NCI-H2029 (cell line): ENCODE results near the gene RRAGD.

Source experiments
- DNase-seq: peaks from one replicate; lab custom pipeline; 2025; lab: John Stamatoyannopoulos, UW

Gene RRAGD

DNA sequence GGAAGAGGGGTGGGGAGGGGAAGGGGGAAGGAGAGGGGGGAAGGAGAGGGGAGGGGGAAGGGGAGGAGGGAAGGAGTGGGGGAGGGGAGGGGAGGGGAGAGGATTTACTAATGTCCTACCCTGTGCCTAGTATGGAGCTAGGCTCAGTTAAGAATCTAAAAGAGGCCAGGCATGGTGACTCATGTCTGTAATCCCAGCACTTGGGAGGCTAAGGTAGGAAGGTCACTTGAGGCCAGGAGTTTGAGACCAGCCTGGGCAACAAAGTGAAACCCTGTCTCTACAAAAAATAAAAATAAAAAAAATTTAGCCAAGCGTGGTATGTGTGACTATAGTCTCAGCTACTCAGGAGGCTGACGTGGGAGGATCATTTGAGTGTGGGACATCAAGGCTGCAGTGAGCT is 72.5 kb downstream of the RRAGD start:
- no peak for DNase-seq

DNA sequence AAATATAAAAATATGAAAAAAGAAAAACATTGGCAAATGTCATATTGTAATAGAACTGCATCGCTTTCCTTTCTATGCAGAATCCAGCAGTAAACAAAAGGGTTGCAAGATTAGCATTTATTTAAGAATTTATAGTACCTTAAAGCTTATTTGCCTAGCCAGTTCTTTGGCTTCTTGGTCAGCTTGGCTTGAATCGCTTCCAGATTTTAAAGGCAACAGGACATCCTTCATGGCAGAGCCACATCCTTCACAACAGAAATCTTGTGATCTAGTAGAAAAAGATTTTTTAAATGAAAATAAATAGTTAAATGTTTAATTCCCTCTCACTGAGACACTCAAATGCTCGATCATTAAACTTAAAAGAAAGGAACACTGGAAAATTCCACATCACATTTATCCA is 76.9 kb downstream of the RRAGD start:
- no peak for DNase-seq

DNA sequence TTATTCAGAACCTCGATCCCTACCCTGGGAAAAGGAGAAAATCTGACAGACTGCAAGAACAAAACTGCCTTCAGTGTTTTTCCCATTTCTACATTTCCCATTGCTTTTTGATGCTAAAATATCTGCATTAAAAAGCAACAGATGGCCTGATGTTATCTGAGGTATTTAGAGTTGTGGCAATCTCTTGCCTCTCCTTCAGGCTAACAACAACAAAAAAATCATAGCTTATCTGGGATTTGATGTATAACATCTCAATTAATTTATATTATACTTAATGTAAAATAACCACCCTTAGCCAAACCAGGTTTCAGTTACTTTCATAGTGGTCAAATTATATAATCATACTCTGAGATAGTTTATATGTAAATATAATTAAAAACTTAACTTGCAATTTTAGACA is 81.2 kb downstream of the RRAGD start:
- no peak for DNase-seq

DNA sequence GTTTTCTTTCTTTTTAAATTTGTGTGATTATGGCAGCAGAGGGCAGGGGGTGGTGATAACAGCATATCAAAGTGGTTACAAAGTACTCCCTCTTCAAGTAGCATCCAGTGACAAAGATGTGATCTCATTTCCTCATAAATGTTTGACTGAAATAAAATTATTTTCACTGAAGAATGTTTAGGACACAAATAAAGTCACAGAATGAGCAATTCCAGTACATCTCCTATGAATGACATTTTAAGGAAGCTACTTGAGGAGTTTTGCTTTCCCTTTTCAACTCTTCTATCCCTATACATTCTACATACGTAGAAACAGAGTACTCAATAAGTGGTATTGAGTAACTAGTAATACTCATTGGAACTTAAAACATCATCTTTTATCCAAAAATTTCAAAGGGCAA is 83.1 kb downstream of the RRAGD start:
- no peak for DNase-seq

DNA sequence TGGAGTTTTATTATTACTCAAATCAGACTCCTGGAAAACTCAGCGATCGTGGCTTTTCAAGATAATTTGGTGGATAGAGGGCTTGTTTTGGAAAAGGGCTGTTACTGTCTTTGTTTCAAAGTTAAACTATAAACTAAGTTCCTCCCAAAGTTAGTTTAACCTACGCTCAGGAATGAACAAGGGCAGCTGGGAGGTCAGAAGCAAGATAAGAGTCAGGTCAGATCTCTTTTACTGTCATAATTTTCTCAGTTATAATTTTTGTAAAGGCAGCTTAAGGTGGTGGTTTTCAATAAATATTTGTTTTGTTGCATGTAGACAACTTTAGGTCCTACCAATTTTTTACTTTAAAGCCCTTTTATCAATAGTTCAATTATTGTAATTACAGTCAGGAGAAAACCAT is 87.8 kb downstream of the RRAGD start:
- no peak for DNase-seq

DNA sequence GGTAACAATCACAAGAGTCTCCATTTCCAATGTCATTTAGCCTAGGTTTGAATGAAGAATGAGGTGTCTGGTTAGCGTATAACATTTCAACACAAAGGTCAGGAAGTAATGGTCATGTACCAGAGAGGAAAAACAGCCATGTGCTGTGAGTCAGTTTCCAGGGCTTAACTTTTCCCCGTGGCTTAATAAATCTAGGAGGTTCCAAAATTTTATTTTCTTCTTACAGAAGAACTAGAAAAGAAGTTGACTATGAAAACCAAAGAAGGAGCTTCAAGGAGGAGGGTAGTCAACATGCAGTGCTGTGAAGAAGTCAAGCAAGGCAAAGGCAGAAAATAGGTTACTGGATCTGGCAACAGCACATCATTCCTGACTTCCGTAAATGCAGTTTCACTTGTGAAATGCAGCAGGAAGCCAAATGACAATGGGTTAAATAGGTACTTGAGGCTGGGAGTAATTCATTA is 88.5 kb downstream of the RRAGD start:
- no peak for DNase-seq

DNA sequence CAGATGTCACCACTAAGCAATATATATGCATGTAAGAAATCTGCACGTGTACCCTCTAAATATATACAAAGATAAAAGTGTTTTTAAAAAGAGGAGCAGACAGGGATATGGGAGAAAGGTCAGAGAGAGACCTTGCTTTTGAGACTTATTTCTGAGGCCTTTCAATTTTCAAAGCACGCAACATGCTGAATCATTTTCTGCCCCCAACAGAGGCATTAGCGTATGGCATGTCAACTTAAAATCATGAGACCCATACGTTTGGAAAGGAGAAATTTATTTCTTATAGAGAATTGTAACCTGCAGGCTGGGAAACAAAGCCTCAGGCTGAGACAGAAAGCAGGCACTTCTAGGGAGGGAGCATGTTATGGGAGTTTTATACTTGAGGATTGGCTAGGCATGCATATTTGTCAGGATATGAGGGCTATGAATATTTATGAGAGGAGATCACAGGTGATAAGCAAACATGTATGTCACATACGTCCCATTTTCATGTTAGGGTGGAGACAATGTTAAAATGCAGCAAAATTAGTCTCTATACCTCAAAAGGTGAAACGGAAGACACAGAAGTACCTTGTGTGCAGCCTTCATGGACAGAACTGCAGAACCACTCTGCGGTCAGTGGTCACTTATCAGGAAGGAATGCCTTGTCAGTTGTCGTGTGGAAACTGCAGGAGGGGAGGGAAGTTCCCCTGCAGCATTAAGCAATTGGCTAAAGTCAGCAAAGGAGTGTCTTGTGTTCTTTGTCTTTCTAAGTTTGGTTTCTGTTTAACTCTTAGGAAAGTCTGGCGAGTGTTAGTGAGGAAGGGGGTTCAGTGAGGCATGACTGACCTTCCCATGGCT is 90.7 kb downstream of the RRAGD start:
- no peak for DNase-seq

DNA sequence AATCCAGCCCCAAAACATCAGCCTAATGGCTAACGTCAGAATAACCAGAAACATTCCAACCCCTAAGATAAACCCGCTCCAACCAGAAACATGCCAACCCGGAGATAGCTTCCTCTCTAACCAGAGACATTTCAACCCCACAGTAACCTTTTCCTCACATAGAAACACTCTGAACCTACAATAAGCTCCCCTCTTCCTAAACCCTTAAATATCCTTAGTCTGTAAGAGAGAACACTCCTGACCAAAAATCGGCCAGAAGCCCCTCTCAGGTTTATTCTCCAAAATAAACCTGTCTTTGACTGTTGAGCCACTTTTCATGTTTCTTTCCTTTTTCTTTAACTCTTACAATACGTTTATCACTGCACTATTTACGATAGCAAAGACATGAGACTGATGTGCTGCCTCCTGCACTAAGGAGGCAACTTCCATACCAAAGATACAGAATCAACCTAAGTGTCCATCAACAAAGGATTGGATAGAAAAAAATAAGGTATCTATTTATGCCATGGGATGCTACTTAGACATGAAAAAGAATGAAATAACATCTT is 92.0 kb downstream of the RRAGD start:
- DNase-seq: no peak

DNA sequence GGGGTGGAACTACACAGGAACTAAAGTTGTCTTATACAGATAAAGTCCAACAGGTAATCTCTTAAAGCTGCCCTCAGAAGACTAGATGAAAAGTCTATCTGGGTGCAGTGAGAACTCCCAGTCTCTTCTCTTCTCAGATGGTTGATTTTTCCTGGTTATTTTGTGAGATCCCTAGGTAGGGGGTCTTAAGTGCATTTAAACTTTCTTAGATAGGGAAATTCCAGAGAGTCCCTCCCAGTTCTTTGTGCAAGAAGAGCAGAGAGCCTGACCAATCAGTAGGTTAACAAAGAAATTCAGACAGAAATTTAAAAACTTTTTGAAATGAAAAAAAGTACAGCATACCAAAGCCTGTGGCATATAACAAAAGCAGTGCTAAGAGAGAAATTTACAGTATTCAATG is 95.0 kb downstream of the RRAGD start:
- no peak for DNase-seq

DNA sequence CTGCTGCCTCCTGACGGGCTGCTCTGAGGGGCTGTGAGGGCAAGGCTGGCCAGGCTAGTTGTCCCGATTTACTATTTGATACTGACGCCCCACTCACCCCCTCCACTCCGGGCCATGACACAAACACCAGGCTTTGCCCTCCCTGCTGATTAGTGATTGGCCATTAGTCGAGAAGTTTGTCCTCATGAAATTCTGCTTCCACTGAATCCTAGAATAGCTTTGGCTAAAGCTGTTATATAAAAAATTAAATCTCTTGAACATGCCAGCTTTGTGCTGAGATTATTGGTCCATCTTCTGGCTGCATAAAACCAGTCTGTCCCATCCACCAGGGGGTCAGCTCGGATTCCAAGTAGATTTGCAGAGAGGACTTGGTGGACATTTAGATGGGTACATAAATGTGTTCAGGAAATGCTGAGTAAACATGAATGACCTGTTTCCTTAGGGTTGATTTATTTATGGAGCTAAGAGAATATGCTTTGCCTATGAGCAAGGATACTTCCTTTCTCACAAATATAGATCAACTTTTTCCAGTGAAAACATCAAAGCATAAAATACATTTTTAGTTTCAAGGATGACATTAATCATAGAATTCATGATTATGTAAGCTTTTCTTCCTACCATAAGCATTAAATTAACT is 96.7 kb downstream of the RRAGD start, which contains the start of gene GABRR2:
Gene GABRR2 (minus strand): TSS at position 51 of the 637 bp plus-strand sequence. CDS start 134 bp downstream, outside the sequence.
- DNase-seq: no peak

DNA sequence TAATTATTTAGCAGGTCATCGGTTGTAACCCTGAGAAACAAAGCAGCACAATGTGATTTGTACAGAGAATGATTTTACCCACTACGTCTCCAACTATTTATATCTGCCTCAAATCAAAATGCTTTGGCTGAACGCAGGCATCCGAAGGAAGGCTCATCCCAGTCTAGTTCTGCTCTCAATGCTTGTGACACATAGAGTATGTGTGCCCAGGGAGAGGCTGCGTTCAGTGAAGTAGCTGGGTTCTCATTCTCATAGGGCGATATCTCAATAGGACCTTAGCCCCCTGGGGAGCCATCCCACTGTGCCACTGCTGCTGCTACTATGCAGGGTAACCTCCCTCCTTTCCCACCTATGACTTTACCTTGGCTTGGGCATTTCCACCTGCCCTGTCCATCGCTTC is 97.4 kb downstream of the RRAGD start:
- no peak for DNase-seq
